Measurements from ENCODE around the gene DPP10.

DNA sequence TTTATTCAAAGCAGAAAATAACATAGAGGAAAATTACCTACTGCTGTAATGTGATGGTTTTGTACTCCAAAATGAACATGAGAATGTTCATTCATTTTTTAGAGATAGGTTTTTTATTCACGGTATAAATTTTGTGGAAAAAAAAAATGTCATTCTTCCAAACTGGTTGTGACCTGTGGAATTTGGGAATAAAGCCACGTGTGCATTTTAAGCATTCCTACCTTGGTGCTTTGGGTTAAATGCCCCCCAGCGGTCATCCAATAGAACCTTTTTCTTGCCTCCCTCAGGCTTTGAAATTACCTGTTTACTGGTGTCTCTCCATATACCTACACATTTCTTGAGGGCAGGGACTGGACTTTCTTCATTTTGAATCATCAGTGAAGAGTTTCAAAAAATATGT is 740.7 kb downstream of the DPP10 start:
- TF ChIP-seq, protein P1, sequence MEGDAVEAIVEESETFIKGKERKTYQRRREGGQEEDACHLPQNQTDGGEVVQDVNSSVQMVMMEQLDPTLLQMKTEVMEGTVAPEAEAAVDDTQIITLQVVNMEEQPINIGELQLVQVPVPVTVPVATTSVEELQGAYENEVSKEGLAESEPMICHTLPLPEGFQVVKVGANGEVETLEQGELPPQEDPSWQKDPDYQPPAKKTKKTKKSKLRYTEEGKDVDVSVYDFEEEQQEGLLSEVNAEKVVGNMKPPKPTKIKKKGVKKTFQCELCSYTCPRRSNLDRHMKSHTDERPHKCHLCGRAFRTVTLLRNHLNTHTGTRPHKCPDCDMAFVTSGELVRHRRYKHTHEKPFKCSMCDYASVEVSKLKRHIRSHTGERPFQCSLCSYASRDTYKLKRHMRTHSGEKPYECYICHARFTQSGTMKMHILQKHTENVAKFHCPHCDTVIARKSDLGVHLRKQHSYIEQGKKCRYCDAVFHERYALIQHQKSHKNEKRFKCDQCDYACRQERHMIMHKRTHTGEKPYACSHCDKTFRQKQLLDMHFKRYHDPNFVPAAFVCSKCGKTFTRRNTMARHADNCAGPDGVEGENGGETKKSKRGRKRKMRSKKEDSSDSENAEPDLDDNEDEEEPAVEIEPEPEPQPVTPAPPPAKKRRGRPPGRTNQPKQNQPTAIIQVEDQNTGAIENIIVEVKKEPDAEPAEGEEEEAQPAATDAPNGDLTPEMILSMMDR (IDR thresholded peaks at IDR 0.05 in 8 of 11, conservative IDR thresholded peaks at IDR 0.05 in 3 of 11) = no peak
- TF ChIP-seq POLR2A (IDR thresholded peaks at IDR 0.05) = no peak
